HCT116 (cell line): ENCODE data around the gene TDRD9. TPM values are rescaled to one million over a fixed set of nuclear protein-coding genes. Genes with fewer than 3 reads are reported as not detected.

ENCODE experiments used
- ATAC-seq: fragments of 200-7000 bp; cut with Tn5 transposase; 2 replicates; pipeline ENCODE4 v1.9.1; 2020; ENCODE audit warnings: mild to moderate bottlenecking, moderate library complexity
- BruUV-seq: library from RNA; stranded (reverse); fragments of 400-500 nt; replicated peaks from 2 replicates; lab custom pipeline; 2021; lab: Mats Ljungman, UMichigan
- CTCF ChIA-PET: fragments of 300-600 bp; sonication (Branson Sonifier 250); formaldehyde crosslinking; loops from one replicate; lab custom pipeline; 2021; ENCODE audit warnings: antibody characterized with exemption; lab: Charles Lee
- POLR2A ChIA-PET: fragments of 300-600, 350-600 bp; sonication (Branson Sonifier 250); formaldehyde crosslinking; loops from one replicate; lab custom pipeline; 2021; ENCODE audit warnings: antibody characterized with exemption; lab: Charles Lee
- RAD21 ChIA-PET, 2 experiments: fragments of 300-600 bp; sonication (Branson Sonifier 250); formaldehyde crosslinking; loops; one replicate each; lab custom pipeline; 2023; ENCODE audit warnings: low total read pairs in 2 of 2; ENCODE audit not compliant: uncharacterized antibody in 2 of 2, unreplicated experiment in 2 of 2, low non-redundant PET in 1 of 2; lab: Charles Lee
- DNase-seq: peaks from one replicate; pipeline ENCODE4 v3.0.0-alpha.2; 2010; ENCODE audit warnings: low read depth, low spot score
- H2AFZ ChIP-seq: fragments of 200-600 bp; shearing (Covaris generic), sonication (generic); 2 replicates; pipeline ENCODE4 v1.6.1; 2017; ENCODE audit warnings: low read depth, mixed run types, mixed read lengths, antibody characterized with exemption, low read length; ENCODE audit not compliant: poor library complexity, severe bottlenecking
- H3K27ac ChIP-seq: 2 replicates; pipeline ENCODE4 v1.5.1; 2012; ENCODE audit warnings: low read depth, low read length
- H3K27me3 ChIP-seq: fragments of 200-600 bp; sonication (generic); 2 replicates; pipeline ENCODE4 v1.6.1; 2016; ENCODE audit warnings: mixed run types, low read length, mixed read lengths; ENCODE audit not compliant: insufficient read depth
- H3K36me3 ChIP-seq, 2 experiments: fragments of 200-500 bp in 1 of 2; fragments of 200-600 bp in 1 of 2; sonication (Bioruptor generic) in 1 of 2; sonication (generic) in 1 of 2; 2 replicates each; pipeline versions ENCODE4 v1.5.1 to v1.6.1; 2014 to 2016; ENCODE audit warnings: low read length in 2 of 2, inconsistent platforms in 1 of 2, mixed read lengths in 1 of 2, mixed run types in 1 of 2; ENCODE audit not compliant: insufficient read depth in 2 of 2, control insufficient read depth in 1 of 2
- H3K4me1 ChIP-seq, 2 experiments: fragments of 200-600 bp in 1 of 2; sonication (generic) in 1 of 2; 2 replicates each; pipeline versions ENCODE4 v1.5.1 to v1.6.1; 2012 to 2017; ENCODE audit warnings: low read length in 2 of 2, inconsistent platforms in 1 of 2, mild to moderate bottlenecking in 1 of 2, mixed read lengths in 1 of 2, mixed run types in 1 of 2, moderate library complexity in 1 of 2; ENCODE audit not compliant: insufficient read depth in 2 of 2, control insufficient read depth in 1 of 2
- H3K4me2 ChIP-seq: fragments of 200-600 bp; sonication (generic); 2 replicates; pipeline ENCODE4 v1.6.1; 2017; ENCODE audit warnings: mixed run types, low read length, mixed read lengths
- H3K4me3 ChIP-seq, 2 experiments: fragments of 200-600 bp in 1 of 2; sonication (generic) in 1 of 2; replicated peaks in 1 of 2; 2 replicates each; pipeline ENCODE4 v1.5.1; 2011 to 2016; ENCODE audit warnings: low read length in 2 of 2, control low read depth in 1 of 2, low read depth in 1 of 2, mild to moderate bottlenecking in 1 of 2, mixed read lengths in 1 of 2, mixed run types in 1 of 2
- H3K79me2 ChIP-seq: fragments of 200-600 bp; sonication (generic); 2 replicates; pipeline ENCODE4 v1.6.1; 2017; ENCODE audit warnings: mild to moderate bottlenecking, mixed run types, low read length, moderate library complexity, mixed read lengths; ENCODE audit not compliant: insufficient read depth
- H3K9ac ChIP-seq: fragments of 200-600 bp; sonication (generic); 2 replicates; pipeline ENCODE4 v1.6.1; 2016; ENCODE audit warnings: low read length, mixed read lengths
- H3K9me2 ChIP-seq: fragments of 200-600 bp; sonication (generic), shearing (Covaris generic); 2 replicates; pipeline ENCODE4 v1.6.1; 2017; ENCODE audit warnings: mixed run types, mild to moderate bottlenecking, moderate library complexity; ENCODE audit not compliant: insufficient read depth
- H3K9me3 ChIP-seq, 2 experiments: fragments of 200-500 bp in 1 of 2; fragments of 200-600 bp in 1 of 2; sonication (Bioruptor generic) in 1 of 2; sonication (generic) in 1 of 2; 2 replicates each; pipeline ENCODE4 v1.6.1; 2014 to 2017; ENCODE audit warnings: low read length in 2 of 2, mixed read lengths in 2 of 2, inconsistent platforms in 1 of 2, low read depth in 1 of 2, mild to moderate bottlenecking in 1 of 2, mixed run types in 1 of 2, moderate library complexity in 1 of 2; ENCODE audit not compliant: control insufficient read depth in 1 of 2, insufficient read depth in 1 of 2
- H4K20me1 ChIP-seq: fragments of 200-600 bp; sonication (generic), shearing (Covaris generic); 2 replicates; pipeline ENCODE4 v1.6.1; 2017; ENCODE audit warnings: mixed run types, mild to moderate bottlenecking, moderate library complexity; ENCODE audit not compliant: insufficient read depth
- ATF3 ChIP-seq: IDR thresholded peaks from 2 replicates; pipeline ENCODE4 v1.6.1; 2012
- CEBPB ChIP-seq: IDR thresholded peaks from 2 replicates; pipeline ENCODE4 v1.6.1; 2012; ENCODE audit warnings: low read depth
- MAX ChIP-seq: IDR thresholded peaks from 2 replicates; pipeline ENCODE4 v1.6.1; 2012
- POLR2A ChIP-seq: IDR thresholded peaks from 2 replicates; pipeline ENCODE4 v1.7.0; 2011; ENCODE audit warnings: borderline replicate concordance; ENCODE audit not compliant: insufficient read depth, insufficient read length; ENCODE audit errors: extremely low read depth
- RAD21 ChIP-seq: IDR thresholded peaks from 2 replicates; pipeline ENCODE4 v1.6.1; 2012; ENCODE audit warnings: low read depth, mild to moderate bottlenecking
- REST ChIP-seq: IDR thresholded peaks from 2 replicates; pipeline ENCODE4 v1.6.1; 2012; ENCODE audit warnings: low read depth
- SIN3A ChIP-seq: IDR thresholded peaks from 2 replicates; pipeline ENCODE4 v1.6.1; 2012; ENCODE audit warnings: low read depth
- SP1 ChIP-seq: IDR thresholded peaks from 2 replicates; pipeline ENCODE4 v1.6.1; 2012; ENCODE audit warnings: low read depth
- SRF ChIP-seq: IDR thresholded peaks from 2 replicates; pipeline ENCODE4 v1.6.1; 2012; ENCODE audit warnings: low read depth
- TCF7L2 ChIP-seq: IDR thresholded peaks from 2 replicates; pipeline ENCODE4 v1.7.0; 2011; ENCODE audit warnings: borderline replicate concordance, inconsistent platforms; ENCODE audit not compliant: insufficient read depth, insufficient read length; ENCODE audit errors: extremely low read depth
- YY1 ChIP-seq: IDR thresholded peaks from 2 replicates; pipeline ENCODE4 v1.6.1; 2011; ENCODE audit warnings: low read length, low read depth, moderate library complexity, mild to moderate bottlenecking; ENCODE audit not compliant: insufficient replicate concordance; ENCODE audit errors: extremely low read depth
- ZBTB33 ChIP-seq: IDR thresholded peaks from 2 replicates; pipeline ENCODE4 v1.6.1; 2011; ENCODE audit warnings: mild to moderate bottlenecking, low read length, moderate library complexity; ENCODE audit not compliant: insufficient replicate concordance; ENCODE audit errors: extremely low read depth
- intact Hi-C: fragments of 100-400 bp; cut with micrococcal nuclease; formaldehyde crosslinking; loops from 2 replicates; pipeline ENCODE4 v1.10.0; 2022
- total RNA-seq: library from RNA; stranded (reverse); gene quantifications from one replicate; pipeline ENCODE4 v1.2.1, GENCODE V29; 2021; ENCODE audit not compliant: unreplicated experiment

TDRD9 gene
- total RNA-seq, 1 experiment from 2014 or later: not detected

GRCh38 chr14:104062281-104062680 lies 134.0 kb downstream of the TDRD9 start:
- H3K36me3 ChIP-seq: no peaks in the 10 kb centered on the region
- ChIA-PET POLR2A (interaction anchor here (0.7 kb wide), 1 partner anchor 24 kb away, joined by 3 read pairs; no protein-coding TSS in a partner anchor), RAD21 (no interaction called here), CTCF (no interaction called here)
- TF ChIP-seq REST: no peak
- TF ChIP-seq POLR2A: no peak
- TF ChIP-seq SRF: no peak
- H3K4me1 ChIP-seq: no peaks in the 10 kb centered on the region
- H3K9me2 ChIP-seq: no peaks in the 10 kb centered on the region
- intact Hi-C loops: no loop called here
- BruUV-seq: no TSS peak
- DNase-seq (no peak), ATAC-seq (no peak)
- H3K27me3 ChIP-seq: no peaks in the 10 kb centered on the region
- no peak overlapping the region for H2AFZ ChIP-seq
- H3K9me3 ChIP-seq: peaks cover 0 to 4% of the 10 kb centered on the region in 2 experiments; a peak in 1 of 4 replicates
- H3K27ac ChIP-seq: no peak overlapping the region
- H3K4me3 ChIP-seq: no peak overlapping the region
- H3K9ac ChIP-seq: no peak overlapping the region
- no peaks in the 10 kb centered on the region for H3K79me2 ChIP-seq
- no peaks in the 10 kb centered on the region for H4K20me1 ChIP-seq
- no peak overlapping the region for H3K4me2 ChIP-seq

GRCh38 chr14:104064003-104064402 lies 135.7 kb downstream of the TDRD9 start:
- Histone ChIP-seq H3K27me3 (no peaks in the 10 kb centered on the region), H3K4me3 (no peak overlapping the region), H2AFZ (no peak overlapping the region), H3K4me1 (no peaks in the 10 kb centered on the region), H3K79me2 (no peaks in the 10 kb centered on the region), H3K9me2 (no peaks in the 10 kb centered on the region), H4K20me1 (no peaks in the 10 kb centered on the region), H3K4me2 (no peak overlapping the region), H3K9me3 (peaks cover 0 to 4% of the 10 kb centered on the region in 2 experiments; a peak in 1 of 4 replicates), H3K27ac (no peak overlapping the region), H3K9ac (no peak overlapping the region), H3K36me3 (no peaks in the 10 kb centered on the region)
- intact Hi-C loops: no loop called here
- ATAC-seq (no peak), DNase-seq (no peak)
- ChIA-PET POLR2A (no interaction called here), RAD21 (no interaction called here), CTCF (interaction anchor here (1.9 kb wide), 1 partner anchor 14 kb away, joined by 5 read pairs; no protein-coding TSS in a partner anchor)
- no TSS peak for BruUV-seq
- TF ChIP-seq ZBTB33 (no peak), CEBPB (no peak), MAX (no peak), ATF3 (no peak), SIN3A (no peak), YY1 (no peak), SP1 (no peak), TCF7L2 (no peak), RAD21 (no peak)
